Measurements from ENCODE around the gene KDM5C. TPM values are rescaled to one million over a fixed set of nuclear protein-coding genes. Genes with fewer than 3 reads are reported as not detected.
"Not testable (repeated sequence)": the region's sequence is repeated elsewhere in the genome, so short reads cannot be mapped to it uniquely, and the experiment has no call there.

The KDM5C gene
- total RNA-seq, 1 donor from 2014 or later, result 77.6 TPM

GRCh38 chrX:53194308-53194707, 30.7 kb downstream of the KDM5C start:
- DNase-seq (ENCODE audit: low spot score), result no peak

GRCh38 chrX:53193093-53193492, 31.9 kb downstream of the KDM5C start:
- no peak for DNase-seq (ENCODE audit: low spot score)

- no peak for DNase-seq (ENCODE audit: low spot score)
Measured at GRCh38 chrX:53190363-53190960, 34.5 kb downstream of the KDM5C start.

DNA sequence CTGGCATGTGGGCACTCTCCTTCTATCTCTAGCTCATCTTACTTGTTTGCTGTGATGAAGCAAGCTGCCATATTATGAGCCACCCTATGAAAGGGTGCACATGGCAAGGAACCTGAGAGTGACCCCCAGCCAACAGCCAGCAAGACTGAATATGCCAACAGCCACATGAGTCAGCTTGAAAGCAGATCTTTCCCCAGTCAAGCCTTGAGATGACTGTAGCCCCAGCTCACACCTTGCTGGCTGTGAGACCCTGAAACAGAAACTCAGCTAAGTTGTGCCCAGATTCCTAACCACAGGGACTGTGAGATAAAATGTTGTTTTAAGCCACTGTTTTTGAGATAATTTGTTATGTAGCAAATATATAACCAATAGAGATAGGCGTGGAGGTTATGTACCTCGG, 36.2 kb downstream of the KDM5C start:
- no peak for DNase-seq (ENCODE audit: low spot score)

GRCh38 chrX:53186351-53186750, 38.7 kb downstream of the KDM5C start:
- no peak for DNase-seq (ENCODE audit: low spot score)

DNA sequence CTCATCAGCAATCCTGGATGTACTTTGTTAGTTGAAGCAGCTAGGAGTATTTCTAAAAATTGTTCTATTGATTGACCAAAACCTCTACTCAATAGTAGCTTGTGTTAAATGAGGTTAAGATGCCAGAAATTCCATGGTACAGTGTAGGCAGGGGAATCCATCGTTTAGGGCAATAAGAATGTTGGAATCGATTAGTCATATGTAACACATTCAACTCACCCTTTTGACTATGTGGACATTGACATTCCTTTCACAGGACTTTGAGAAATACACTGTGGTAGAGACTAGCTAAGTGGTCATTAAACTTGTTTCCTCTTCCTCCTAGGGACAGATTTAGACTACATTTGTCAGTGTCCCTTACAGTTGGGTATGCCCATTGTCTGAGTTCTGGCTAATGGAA, 40.2 kb downstream of the KDM5C start:
- DNase-seq (ENCODE audit: low spot score), result no peak

DNA sequence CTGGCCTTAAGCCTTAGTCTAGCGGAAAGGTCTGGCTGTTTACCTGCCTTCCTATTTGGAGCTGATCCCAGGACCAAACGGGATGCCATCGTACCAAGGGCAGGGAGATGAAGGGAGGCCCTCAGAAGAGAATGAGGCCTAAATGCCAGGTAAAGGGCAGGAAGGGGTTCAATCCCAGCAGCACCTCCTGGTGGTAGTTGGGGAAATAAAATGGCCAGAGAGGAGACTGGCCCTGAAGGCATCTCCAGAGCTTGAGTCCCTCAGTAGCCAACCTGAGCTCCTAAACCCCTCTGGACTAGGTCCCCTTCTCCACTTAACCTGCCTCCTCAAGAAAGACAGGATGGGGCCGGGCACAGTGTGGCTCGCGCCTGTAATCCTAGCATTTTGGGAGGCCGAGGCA, 53.7 kb downstream of the KDM5C start:
- DNase-seq (ENCODE audit: low spot score), result no peak

GRCh38 chrX:53166103-53166502, 58.9 kb downstream of the KDM5C start:
- no peak for DNase-seq (ENCODE audit: low spot score)

DNA sequence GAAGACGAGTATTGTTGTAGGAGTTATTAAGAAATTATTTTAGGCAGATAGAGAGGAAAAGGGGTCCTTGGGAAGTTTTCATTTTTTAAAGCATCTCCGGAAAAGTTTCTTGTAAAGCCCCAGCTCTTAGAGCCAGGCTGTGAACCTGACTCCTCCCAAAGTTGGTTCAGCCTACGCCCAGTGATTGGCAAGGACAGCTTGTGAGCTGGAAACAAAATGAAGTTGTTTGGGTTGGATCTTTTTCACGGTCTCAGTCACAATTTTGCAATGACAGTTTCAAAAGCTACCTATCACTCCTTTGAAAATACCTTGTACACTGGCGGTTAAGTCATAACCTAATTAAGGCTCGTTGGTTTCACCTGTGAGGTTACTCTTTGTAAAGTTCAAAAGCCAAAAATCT, 60.4 kb downstream of the KDM5C start:
- DNase-seq (ENCODE audit: low spot score), result not testable (repeated sequence)

DNA sequence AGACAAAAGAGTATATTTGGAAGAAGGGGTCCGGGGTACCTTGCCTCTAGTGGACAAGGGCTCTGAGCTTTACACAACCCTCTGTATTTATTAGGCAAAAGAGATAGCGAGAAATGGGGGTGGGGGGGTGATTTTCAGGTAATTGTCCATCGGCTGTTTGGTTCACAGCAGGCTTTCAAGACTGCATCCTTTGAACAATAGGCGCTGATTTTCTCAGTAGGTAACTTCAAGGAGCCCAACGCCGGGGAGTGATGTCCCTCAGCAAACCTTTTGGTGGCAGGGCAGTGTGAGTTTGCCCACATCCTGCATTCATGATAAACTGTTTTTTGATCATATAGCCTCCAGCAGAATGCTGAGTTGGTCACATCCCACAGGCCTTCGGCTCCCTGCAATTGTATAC, 61.6 kb downstream of the KDM5C start:
- DNase-seq (ENCODE audit: low spot score), result no peak

- DNase-seq (ENCODE audit: low spot score), result no peak
Measured at GRCh38 chrX:53160297-53160983, 64.6 kb downstream of the KDM5C start.

GRCh38 chrX:53159184-53159583, 65.8 kb downstream of the KDM5C start:
- DNase-seq (ENCODE audit: low spot score), result no peak

DNA sequence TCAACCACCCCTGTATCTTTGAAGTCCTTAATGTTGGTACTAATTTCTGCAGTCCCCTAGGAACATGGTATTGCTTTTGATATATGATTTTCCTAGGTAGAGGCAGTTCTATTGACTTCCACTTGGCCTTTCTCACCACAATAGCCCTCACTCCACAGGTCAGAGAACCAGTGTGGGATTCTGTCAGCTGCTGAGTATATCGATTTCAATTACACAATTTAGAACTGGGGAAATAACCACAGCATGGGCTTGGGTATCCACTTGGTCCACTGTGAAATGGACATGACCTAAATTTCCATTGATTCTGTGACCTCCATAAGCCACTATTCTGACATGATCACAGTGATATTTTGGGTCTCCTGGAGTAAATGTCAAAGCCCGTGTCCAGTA, 68.8 kb downstream of the KDM5C start:
- no peak for DNase-seq (ENCODE audit: low spot score)

- DNase-seq (ENCODE audit: low spot score), result no peak
Measured at GRCh38 chrX:53155512-53156206, 69.3 kb downstream of the KDM5C start.

- no peak for DNase-seq (ENCODE audit: low spot score)
Measured at GRCh38 chrX:53153581-53153980, 71.4 kb downstream of the KDM5C start.

Small RNA genes within 50 kb of the gene (microRNA-seq; reads per million reads assigned to microRNA genes)
- gene MIR6894 (ENCODE audit: borderline number of aligned reads) (2.2 reads per million), gene MIR6895 (ENCODE audit: borderline number of aligned reads) (not detected)

Other genes with a start within 250 kb of the KDM5C start
- gene GPR173, start 176.4 kb downstream of the KDM5C start, total RNA-seq, result 1.9 TPM
- gene TSPYL2, start 142.8 kb downstream of the KDM5C start, total RNA-seq, result 33.8 TPM
- 10.2 TPM for gene KANTR, start 131.1 kb downstream of the KDM5C start, total RNA-seq
- 15.4 TPM for gene IQSEC2, start 56.4 kb upstream of the KDM5C start, total RNA-seq
- 50.6 TPM for gene SMC1A, start 197.4 kb upstream of the KDM5C start, total RNA-seq
- 0.22 TPM for gene RIBC1, start 197.7 kb upstream of the KDM5C start, total RNA-seq
- 77.7 TPM for gene HSD17B10, start 209.2 kb upstream of the KDM5C start, total RNA-seq

Measured in mesenteric fat pad (tissue), 1 donor.